GM21515 (cell line): ENCODE measurements around the gene TRIM67.

Experiments used
- ATAC-seq: cut with Tn5 transposase; IDR thresholded peaks from one replicate; pipeline ENCODE4 v1.9.1; 2021; ENCODE audit not compliant: unreplicated experiment

TRIM67 gene

DNA sequence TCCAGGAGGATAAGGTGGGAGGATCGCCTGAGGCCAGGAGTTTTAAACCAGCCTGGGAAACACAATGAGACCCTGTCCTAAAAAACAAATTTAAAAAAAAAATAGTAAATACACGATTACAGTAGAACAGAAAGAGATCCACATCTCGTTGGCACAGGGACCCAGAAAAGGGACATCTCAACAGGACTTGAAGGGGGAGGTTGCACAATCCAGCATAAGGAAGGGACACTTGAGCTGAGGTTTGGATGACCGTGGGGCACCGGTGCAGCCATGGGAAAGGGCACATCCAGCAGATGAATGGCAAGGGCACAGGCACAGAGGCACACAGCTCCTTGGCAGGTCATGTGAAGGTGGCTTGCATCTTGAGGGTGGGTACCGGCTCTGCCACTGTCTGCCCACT is 20.5 kb downstream of the TRIM67 start:
- ATAC-seq, result no peak

DNA sequence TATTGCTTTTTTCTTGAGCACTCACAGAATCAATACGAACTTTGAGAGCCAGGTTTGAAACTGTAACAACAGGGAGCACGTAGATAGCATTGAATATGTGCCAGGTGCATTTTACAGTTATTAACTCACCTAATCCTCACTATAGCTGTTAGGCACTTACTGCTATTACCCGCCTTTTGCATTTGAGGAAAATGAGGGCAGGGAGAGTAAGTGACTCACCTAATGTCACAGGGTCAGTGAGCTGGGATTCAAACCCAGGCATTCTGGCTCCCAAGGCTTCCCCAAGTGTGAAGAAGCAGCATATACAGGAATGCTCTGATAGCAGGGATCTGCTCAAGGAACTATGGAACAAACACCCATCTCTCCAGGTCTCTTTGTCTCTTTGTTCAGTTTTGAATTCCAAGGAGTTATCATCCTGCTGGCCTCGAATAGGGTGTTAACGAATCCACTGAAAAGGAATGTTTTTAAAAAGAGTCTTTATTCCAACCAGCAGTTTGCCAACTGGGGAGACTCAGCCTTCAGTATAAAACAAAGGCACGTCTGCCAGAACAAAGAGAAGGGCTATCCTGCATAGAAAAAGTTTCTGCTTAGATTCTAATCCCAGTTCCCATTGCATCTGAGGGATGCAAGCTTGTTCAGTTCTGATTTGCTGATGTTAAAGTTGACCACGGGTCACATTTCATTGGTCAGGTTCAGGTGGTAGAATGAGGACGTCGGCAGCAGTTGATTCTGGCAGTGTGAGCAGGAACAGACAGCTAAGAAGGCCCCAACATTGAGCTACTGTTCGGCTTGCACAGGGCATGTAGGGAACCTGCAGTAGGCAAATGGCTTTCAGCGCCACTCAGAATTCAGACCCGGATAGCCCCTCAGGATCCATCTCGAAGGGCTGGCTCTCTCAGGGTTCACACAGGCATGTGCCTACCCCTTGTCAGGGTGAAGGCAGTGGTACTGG is 22.1 kb downstream of the TRIM67 start:
- ATAC-seq, result no peak

DNA sequence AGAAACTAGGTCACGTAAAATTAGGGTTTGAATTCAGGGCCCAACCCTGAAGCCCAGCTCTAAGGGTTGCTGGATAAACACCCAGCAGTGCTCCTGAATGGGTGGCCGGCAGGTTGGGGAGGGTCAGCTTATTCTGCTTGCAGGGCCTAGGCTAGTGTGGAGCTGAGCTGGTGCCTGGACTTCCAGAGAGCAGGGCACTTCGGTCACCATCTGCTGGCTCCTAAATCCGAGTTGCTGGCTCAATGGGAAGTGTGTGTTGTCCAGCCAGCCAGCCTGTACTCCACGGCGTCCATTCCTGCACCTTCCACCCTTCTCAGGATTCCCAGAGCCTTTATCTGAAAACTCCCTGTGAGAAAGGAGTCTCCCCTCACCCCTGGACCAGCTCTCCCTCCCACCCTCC is 23.0 kb downstream of the TRIM67 start:
- no peak for ATAC-seq

DNA sequence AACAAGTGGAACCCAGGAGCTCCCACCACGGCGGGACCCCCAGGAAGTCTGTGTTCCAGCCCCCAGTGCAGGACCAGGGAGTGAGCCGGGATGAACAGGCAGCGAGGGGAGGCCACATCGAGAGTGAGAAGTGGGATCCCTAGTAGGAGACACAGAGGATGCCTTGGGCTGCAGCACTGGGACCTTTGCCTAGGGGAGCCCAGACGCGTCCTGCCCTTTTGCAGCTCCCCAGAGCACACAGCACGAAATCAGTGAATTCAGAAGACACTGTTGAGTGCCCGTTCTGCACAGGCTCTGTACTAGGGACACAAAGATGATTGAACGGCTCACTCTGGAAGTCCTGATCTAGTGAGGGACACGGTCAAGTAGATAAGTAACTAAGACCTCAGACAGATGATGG is 23.5 kb downstream of the TRIM67 start:
- no peak for ATAC-seq

DNA sequence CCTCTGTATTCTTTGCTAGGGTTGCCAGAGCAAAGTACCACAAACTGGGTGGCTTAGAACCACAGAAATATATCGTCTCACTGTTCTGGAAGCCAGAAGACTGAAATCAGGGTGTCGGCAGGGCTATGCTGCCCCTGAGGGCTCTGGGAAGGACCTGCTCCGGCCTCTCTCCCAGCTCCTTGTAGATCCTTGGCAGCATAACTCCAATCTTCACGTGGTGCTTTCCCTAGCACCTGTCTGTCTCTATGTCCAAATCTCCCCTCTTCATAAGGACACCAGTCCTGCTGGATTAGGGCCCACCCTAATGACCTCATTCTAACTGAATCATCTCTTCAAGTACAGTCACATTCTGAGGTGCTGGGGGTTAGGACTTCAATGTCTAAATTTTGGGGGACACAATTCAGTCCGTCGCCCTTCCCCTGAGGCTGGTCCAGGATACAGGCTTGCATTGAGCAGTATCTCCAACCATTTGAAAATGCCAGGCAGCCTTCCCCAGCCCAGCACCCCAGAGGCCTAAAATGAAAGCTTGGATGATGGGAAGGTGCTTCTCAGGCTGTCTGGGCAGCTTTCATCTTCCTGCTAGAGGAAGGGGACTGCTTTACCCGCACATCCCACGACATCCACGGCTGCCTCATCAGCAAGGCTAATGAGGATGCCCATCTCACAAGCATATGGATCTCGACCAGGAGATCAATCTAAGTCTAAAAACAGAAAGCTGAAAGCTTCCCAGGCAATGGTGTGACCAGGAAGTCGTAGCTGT is 24.7 kb downstream of the TRIM67 start:
- no peak for ATAC-seq

DNA sequence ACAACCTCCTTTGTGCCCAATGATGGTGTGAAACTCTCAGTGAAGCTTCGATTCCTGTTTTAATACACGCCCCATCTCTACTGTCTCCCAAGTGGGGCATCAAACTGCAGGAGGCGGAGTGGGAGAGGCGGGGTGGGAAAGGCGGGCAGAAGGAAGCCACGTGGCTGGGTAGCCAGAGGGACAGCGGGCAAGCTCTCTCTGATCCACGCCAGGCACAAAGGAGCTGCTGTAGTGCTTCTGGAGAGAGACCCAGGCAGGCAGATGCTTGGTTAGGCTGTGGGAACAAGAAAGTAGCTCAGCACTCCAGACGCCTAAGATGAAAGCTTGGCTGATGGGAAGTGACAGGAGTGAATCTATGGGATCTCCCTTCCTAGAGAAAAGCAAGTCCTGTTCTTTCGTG is 25.7 kb downstream of the TRIM67 start:
- no peak for ATAC-seq

DNA sequence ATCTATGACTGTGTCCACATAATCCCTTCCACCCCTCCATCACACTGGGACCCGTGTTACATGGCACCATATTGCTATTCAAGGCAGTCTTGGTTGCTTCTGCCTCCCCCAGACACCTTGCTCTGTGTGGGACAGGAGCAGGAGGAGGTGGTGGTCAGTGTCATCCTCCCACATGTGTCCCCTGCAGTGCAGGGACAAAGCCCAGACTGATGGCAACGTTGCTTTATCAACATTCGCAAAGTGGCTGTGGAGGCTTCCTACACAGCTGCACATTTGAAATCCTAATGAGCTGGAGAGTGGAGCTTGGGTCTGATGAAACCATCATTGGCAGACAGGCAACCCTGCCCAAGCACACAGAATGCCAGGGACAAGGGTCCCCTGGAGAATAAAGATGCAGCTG is 26.2 kb downstream of the TRIM67 start:
- no peak for ATAC-seq

DNA sequence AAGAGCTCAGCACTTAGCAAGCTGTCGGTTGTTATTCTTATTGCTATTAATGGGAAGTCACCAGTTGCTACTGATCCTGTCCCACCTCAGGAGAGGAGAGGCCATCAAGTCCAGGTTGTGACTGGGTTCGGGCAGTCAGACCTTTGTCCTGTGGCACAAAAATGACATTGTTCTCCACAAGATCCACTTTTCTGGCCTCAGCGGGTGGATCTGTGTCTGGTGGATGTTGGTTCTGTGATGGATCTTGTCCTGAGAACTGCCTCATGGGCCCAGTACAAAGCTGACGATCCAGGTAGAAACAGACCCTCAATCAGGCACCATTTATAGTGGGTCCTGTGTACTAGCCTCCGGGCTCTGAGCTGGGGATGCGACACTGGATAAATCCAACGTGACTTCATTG is 26.9 kb downstream of the TRIM67 start:
- no peak for ATAC-seq

DNA sequence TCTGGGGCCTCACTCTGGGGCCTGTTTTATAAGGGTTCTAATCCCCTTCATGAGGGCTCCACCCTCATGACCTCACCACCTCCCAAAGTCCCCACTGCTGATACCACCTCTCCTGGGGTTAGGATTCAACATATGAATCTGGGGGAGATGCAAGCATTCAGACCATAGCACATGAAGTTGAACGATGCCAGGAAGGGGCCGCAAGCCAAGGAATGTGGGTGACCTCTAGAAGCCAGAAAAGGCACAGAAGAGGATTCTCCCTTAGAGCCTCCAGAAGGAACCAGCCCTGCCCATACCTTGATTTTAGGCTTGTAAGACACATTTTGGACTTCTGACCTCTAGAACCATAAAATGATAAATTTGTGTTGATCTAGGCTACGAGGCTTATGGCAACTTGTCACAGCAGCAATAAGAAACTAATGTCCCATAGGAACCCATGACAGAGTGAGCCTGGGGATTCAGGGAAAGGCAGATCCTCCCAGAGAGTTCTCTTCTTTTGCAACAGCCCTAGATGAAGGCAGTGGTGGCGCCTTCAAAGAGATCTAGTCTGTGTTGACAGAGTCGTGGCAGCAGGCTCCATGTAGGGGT is 27.9 kb downstream of the TRIM67 start:
- no peak for ATAC-seq

DNA sequence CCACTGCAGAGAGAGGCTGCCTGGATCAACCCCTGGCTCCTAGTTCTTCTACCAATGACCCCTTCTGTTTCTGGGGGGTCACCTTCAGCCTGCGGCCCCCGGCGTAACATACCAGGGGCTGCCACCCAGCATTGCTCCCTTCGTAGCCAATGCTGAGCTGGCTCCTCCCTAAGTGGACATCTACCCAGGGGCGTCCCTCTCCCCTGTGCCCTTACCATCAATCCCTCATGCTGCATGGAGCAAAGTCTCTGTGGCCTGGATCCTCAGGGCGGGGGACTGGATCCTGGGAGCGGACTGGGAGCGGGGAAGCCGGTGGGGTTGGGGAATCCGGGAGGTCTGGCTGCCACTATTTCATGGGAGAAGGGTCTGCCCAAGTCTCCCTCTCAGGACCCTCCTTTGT is 28.6 kb downstream of the TRIM67 start:
- no peak for ATAC-seq

DNA sequence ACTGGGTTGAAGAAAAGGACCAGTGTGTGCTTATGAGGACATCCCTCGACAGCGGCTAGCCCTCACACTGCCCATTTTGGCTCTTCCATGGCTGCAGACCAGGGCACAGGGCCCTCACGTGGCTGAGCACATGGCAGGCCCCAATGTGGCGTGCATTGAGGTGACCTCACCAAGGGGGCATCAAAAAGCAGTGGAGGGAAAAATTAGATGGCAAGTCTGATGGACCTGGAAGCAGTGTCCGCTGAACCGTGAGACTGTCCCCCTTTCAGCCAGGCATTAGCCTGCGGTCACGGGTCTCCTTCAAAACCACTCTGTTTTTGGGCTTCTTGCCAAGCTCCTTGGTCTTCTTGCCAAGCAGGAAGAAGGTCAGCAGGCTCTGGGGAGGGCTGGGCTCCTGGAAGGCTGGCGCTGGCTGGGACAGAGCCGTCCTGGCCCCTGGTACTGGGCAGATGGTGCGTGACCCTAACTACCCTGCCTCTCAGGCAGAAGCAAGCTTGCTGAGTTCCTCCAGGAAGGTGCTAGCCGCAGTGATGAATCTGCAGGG is 30.8 kb downstream of the TRIM67 start:
- ATAC-seq, result no peak

DNA sequence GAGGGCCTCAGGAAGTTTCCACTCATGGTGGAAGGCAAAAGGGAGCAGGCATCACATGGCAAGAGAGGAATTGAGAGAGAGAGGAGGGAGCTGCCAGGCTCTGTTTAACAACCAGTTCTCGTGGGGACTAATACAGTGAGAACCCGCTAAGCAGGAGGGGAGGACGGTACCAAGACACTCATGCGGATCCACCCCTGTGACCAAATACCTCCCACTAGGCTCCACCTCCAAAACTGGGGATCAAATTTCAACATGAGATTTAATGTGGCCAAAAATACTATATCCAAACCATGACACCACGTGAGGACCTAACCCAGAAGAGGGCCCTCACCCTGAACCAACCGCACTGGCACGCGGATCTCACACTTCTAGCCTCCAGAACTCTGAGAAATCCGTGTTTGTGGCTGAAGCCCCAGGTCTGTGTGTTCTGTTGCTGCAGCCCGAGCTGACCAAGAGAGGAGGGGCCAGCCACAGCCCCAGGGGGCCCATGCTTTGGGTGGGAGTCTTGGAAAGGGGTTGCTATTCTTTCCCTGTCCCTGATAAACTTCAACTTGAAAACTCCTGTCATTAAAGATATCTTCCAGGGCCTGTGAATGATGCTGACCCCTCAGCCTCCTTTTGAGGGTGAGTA is 32.0 kb downstream of the TRIM67 start:
- ATAC-seq, result no peak

DNA sequence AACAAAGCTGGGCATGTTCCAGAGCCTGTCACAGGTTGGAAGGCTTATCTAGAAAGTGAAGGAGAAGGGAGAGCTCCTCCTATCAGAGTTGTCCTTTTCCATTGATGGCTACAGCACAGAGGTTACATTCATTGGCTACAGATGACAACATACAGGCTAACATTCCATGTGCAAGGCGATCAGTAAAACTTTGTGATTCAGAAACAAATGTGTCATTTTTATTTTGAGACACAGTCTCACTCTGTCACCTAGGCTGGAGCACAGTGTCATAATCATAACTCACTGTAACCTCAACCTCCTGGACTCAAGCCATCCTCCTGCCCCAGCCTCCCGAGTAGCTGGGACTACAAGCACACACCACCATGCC is 32.6 kb downstream of the TRIM67 start:
- ATAC-seq, result no peak

DNA sequence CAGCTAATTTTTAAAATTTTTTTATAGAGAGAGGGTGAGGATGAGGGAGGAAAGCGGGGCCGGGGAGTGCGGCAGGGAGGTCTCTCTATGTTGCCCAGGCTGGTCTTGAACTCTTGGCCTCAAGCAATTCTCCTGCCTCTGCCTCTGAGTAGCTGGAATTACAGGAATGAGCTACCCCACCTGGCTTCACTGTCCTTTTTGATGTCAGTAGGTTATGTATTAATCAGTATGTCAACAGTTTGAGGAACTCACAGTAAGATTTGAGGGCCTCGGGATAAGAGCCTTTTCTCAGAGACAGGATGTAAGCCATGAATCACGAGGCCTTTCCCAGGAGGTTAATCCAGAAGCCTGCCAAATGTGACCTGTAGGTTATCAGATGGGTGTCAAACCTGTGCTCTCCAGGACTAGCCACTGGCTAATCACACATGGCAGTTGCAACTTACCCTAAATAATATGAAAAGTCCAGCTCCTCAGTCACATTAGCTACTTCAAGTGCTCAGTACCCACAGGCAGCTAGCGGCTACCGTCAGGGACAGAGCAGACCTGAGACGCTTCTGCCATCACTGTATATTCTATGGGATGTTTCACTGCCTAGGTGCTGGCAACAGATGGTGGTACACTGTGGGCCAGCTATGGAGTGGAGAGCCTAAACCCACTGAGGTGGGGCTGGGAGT is 33.1 kb downstream of the TRIM67 start:
- no peak for ATAC-seq

DNA sequence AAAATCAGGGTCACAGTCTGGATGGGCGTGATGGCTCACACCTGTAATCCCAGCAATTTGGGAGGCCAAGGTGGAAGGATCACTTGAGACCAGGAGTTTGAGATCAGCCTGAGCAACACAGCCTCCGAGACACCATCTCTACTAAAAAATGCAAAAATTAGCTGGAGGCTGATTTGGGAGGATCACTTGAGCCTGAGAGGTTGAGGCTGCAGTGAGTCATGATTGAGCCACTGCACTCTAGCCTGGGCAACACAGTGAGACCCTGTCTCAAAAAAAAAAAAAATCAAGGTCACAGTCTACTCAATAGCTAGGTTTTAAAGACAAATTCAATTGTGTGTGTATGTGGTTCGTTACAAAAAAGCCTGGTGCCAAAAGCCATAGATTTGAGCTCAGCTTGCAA is 34.4 kb downstream of the TRIM67 start:
- no peak for ATAC-seq

DNA sequence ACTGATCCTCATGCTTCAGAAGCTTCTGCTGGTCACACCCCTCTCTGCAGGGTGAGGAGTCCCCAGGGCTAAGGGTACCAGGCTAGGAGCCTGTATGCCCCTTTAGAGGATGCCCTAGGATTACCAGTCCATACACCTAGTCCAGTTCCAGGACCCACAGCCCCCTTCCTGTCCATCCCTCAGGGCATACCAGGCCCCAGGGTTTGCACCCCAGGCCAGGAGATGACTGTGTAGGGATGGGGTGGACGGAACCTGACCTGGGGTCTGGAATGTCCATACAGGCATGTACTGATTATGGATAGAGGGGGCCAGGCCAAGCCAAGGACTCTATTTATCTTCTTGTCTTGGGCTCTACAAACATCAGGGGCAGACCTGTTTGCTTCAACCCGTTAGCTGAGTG is 34.9 kb downstream of the TRIM67 start:
- ATAC-seq, result no peak

DNA sequence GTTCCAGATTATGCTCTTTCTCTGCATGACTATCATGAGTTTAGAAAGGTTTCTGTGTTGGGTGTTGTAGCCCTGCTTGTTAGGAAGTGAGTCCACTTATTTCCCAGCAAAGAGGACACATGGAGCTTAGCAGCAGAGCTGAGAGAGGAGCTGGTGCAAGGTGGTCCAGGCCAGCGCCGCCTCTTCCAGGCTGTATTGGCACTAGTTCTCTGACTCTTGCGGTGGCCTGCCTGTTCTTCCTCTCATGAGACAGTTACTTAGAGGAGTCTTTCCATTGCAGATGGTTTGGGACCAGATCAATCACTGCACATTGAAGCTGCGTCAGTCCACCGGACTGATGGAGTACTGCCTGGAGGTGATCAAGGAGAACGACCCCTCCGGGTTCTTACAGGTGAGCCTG is 38.0 kb downstream of the TRIM67 start:
- ATAC-seq, result no peak

DNA sequence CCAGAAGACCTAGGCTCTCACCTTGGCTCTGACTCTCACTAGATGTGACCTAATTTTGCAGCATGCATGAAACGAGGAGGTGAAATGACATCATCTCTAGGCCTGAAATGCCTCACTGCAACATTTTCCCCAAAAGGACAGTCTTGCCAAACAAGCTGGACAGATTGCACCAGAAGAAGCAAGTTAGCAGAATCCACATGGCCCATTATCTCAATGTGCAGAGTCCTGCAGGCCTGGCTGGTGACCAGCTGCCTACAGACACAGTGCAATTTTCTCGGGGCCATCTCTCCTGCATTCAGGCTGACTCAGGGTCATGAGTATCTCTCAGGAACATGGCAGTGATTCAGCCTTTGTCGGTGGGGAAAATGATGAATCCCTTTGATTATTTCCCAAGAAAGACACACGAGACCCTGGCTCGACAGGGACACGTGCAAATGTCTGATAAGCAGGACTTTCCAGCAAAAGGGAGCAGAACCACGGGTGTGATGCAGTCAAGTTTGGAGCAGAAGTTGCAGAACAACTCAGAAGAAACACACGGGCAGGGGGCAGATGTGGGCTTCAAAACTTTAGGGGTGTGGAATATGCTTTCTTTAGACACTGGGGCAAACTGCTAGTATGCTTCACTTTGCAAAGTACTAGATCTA is 38.7 kb downstream of the TRIM67 start:
- ATAC-seq, result no peak

DNA sequence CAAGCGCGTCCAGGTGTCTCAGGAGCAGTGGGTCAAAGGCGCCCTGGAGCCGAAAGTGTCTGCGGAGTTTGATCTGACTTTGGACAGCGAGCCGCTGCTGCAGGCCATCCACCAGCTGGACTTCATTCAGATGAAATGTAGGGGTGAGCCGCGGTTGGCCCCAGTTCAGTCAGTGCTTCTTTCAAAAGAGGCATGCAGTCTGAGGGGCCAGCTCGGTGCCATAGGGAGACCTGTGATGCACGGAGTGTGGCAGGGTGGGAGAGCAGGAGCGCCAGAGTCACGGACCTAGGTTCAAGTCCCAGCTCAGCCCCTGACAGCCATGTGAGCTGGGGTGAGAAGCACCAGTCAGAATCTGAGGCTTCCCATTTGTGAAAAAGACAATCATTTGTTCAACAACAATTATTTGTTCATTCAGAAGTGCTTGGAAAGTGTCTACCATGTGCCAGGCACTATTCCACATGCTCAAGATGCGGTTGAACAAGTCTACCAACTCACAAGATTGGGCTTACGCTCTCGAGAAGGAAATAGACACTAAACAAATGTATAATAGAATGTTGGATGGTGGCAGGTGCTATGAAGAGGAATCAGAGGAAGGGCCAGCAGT is 39.6 kb downstream of the TRIM67 start:
- ATAC-seq, result no peak
